Adrenal gland (tissue), 12 donors: ENCODE data around the gene STIM1. TPM values are rescaled to one million over a fixed set of nuclear protein-coding genes. Genes with fewer than 3 reads are reported as not detected.

Source experiments
- DNase-seq, 7 donors: peaks; one replicate each; pipeline ENCODE4 v3.0.0-alpha.2; 2019 to 2020
- H3K27ac ChIP-seq, 5 donors: fragments of 200-600 bp; sonication (generic) in 4 of 5; 1 replicate in 3 of 5; 2 replicates in 2 of 5; pipeline versions ENCODE4 v1.5.1 to v1.8.0; 2016 to 2020; ENCODE audit warnings: mild to moderate bottlenecking in 1 of 5
- H3K27me3 ChIP-seq: fragments of 200-600 bp; 2 replicates; pipeline ENCODE4 v1.8.0; 2021
- H3K36me3 ChIP-seq, 2 donors: fragments of 200-600 bp; replicated peaks in 1 of 2; 1 replicate in 1 of 2; 2 replicates in 1 of 2; pipeline versions ENCODE4 v1.5.1 to v1.8.0; 2018 to 2022
- H3K4me1 ChIP-seq, 2 donors: fragments of 200-600 bp; replicated peaks in 1 of 2; 1 replicate in 1 of 2; 2 replicates in 1 of 2; pipeline versions ENCODE4 v1.5.1 to v1.8.0; 2018 to 2021
- H3K4me3 ChIP-seq, 4 donors: fragments of 200-600 bp; sonication (generic) in 3 of 4; one replicate each; pipeline ENCODE4 v1.5.1; 2016 to 2018
- H3K9me3 ChIP-seq, 3 donors: fragments of 200-600 bp; sonication (generic) in 1 of 3; replicated peaks in 1 of 3; 1 replicate in 2 of 3; 2 replicates in 1 of 3; pipeline versions ENCODE4 v1.5.1 to v1.8.0; 2016 to 2021
- CTCF ChIP-seq, 6 experiments: fragments of 450-650 bp in 4 of 6; fragments of 200-600 bp in 2 of 6; sonication (generic) in 1 of 6; IDR thresholded peaks; 1 replicate in 5 of 6; 2 replicates in 1 of 6; pipeline versions ENCODE4 v1.5.1 to v1.8.0; 2016 to 2021; ENCODE audit warnings: antibody characterized with exemption in 6 of 6, mild to moderate bottlenecking in 2 of 6, moderate library complexity in 1 of 6
- POLR2A ChIP-seq, 2 donors: fragments of 450-650 bp; IDR thresholded peaks; one replicate each; pipeline ENCODE4 v1.6.1; 2017; ENCODE audit warnings: antibody characterized with exemption in 2 of 2, mild to moderate bottlenecking in 2 of 2, moderate library complexity in 1 of 2
- WGBS, 4 donors: extraction: QIAGEN DNeasy Blood & Tissue Kit in 2 of 4; methylation state at CpG; one replicate each; pipeline versions ENCODE4 v1.1.5 to v1.1.7; 2013 to 2017; 5-methylcytosine and 5-hydroxymethylcytosine counted together
- intact Hi-C, 2 donors: fragments of 100-400 bp; cut with DNase I; formaldehyde crosslinking; loops; one replicate each; pipeline versions ENCODE4 v1.14.1 to v1.15.0; 2022 to 2023
- polyA plus RNA-seq, 3 donors: library from polyadenylated mRNA; stranded (reverse); fragments of 200-250 nt in 2 of 3; fragments of 350-450 nt in 1 of 3; fragmentation: Illumina TruSeq in 1 of 3; extraction: RNeasy Lipid Tissue Mini Kit (QIAGEN cat#74804) in 1 of 3; gene quantifications; one replicate each; pipeline ENCODE4 v1.2.3, GENCODE V29; 2013 to 2014
- total RNA-seq, 9 donors: library from RNA; depleted of rRNA in 4 of 9; stranded (reverse); fragments of >200 nt in 4 of 9; fragments of 120-200 nt in 1 of 9; fragmentation: NEBNext Ultra II Directional in 1 of 9; extraction: Animal tissue kit (Norgen Biotek cat#: 25700) in 1 of 9; gene quantifications; one replicate each; pipeline versions ENCODE4 v1.1.0 to v1.2.4, GENCODE V29; 2013 to 2023
- donor health status: healthy with polysubstance abuse.
- donor health status: Bipolar disorder and iron deficiency.
- donor health status: DM: yes; HTN: yes; CAD: no.
- donor health status: DM: no; HTN: no; CAD: no.
- donor health status: DM: no; HTN: no; CAD: no.
- donor health status: DM: yes; HTN: yes; CAD: no.

STIM1 gene
- total and polyA plus RNA-seq, 12 donors: 7.8 to 44.1 (median 32.5) TPM

- intact Hi-C loops: no loop called here
- H3K36me3 ChIP-seq: no peaks in the 10 kb centered on the region
- no peaks in the 10 kb centered on the region for H3K9me3 ChIP-seq
- TF ChIP-seq CTCF (IDR thresholded peaks at IDR 0.05) (no peak), POLR2A (IDR thresholded peaks at IDR 0.05) (no peak)
- H3K4me1 ChIP-seq: no peaks in the 10 kb centered on the region
- H3K27me3 ChIP-seq: no peaks in the 10 kb centered on the region
- 91 to 100% (median 94%) methylated on average over 2 of the region's 2 CpGs; no CpG with 5 or more reads in 1 of the 4 donors for WGBS, 4 donors
- H3K4me3 ChIP-seq: no peak overlapping the region
- no peak for DNase-seq
- H3K27ac ChIP-seq: no peak overlapping the region
Observed at GRCh38 chr11:3816673-3817072, 38.8 kb upstream of the STIM1 start.

GRCh38 chr11:3817181-3817800, 38.2 kb upstream of the STIM1 start:
- intact Hi-C loops: no loop called here
- H3K4me3 ChIP-seq: no peak overlapping the region

GRCh38 chr11:3820971-3821370, 34.5 kb upstream of the STIM1 start:
- H3K4me3 ChIP-seq: no peak overlapping the region
- no peak for DNase-seq
- no peaks in the 10 kb centered on the region for H3K27me3 ChIP-seq
- no peak for TF ChIP-seq CTCF (IDR thresholded peaks at IDR 0.05)
- TF ChIP-seq POLR2A (IDR thresholded peaks at IDR 0.05): no peak
- 96 to 100% (median 97%) methylated on average over 2 of the region's 2 CpGs for WGBS, 4 donors
- intact Hi-C loops: no loop called here
- H3K27ac ChIP-seq: no peak overlapping the region
- H3K9me3 ChIP-seq: no peaks in the 10 kb centered on the region
- H3K4me1 ChIP-seq: no peaks in the 10 kb centered on the region
- H3K36me3 ChIP-seq: no peaks in the 10 kb centered on the region

More at GRCh38 chr11:3817181-3817800, 38.2 kb upstream of the STIM1 start:
- 89 to 92% (median 89%) methylated on average over 10 of the region's 10 CpGs for WGBS, 4 donors
- TF ChIP-seq CTCF (IDR thresholded peaks at IDR 0.05): no peak
- TF ChIP-seq POLR2A (IDR thresholded peaks at IDR 0.05): no peak
- H3K27me3 ChIP-seq: no peaks in the 10 kb centered on the region
- H3K36me3 ChIP-seq: no peaks in the 10 kb centered on the region
- DNase-seq: no peak
- no peak overlapping the region for H3K27ac ChIP-seq
- no peaks in the 10 kb centered on the region for H3K4me1 ChIP-seq
- no peaks in the 10 kb centered on the region for H3K9me3 ChIP-seq

GRCh38 chr11:3822312-3822711, 33.2 kb upstream of the STIM1 start:
- Histone ChIP-seq H3K4me3 (no peak overlapping the region), H3K27me3 (no peaks in the 10 kb centered on the region), H3K36me3 (peaks cover 0 to 9% of the 10 kb centered on the region in 2 donors), H3K27ac (no peak overlapping the region), H3K9me3 (no peaks in the 10 kb centered on the region), H3K4me1 (no peaks in the 10 kb centered on the region)
- WGBS, 4 donors: 88 to 94% (median 92%) methylated on average over 7 of the region's 7 CpGs
- DNase-seq: no peak
- intact Hi-C loops: no loop called here
- TF ChIP-seq POLR2A (IDR thresholded peaks at IDR 0.05): no peak
- TF ChIP-seq CTCF (IDR thresholded peaks at IDR 0.05): no peak
